Osteoblast (primary cell): ENCODE results near the gene RPUSD1. TPM values are rescaled to one million over a fixed set of nuclear protein-coding genes. Genes with fewer than 3 reads are reported as not detected.

Experiments
- DNase-seq: peaks from one replicate; pipeline ENCODE4 v3.0.0; 2011; ENCODE audit warnings: low spot score, mixed read lengths; ENCODE audit not compliant: insufficient read length; ENCODE audit errors: missing footprints
- H2AFZ ChIP-seq: 2 replicates; pipeline ENCODE4 v1.6.0; 2011; ENCODE audit warnings: mild to moderate bottlenecking, low read length
- H3K27ac ChIP-seq: 2 replicates; pipeline ENCODE4 v1.5.1; 2011; ENCODE audit warnings: mild to moderate bottlenecking, low read depth, low read length, moderate library complexity
- H3K27me3 ChIP-seq: 2 replicates; pipeline ENCODE4 v1.6.0; 2012; ENCODE audit warnings: mild to moderate bottlenecking, control low read depth, inconsistent platforms, low read length, moderate library complexity; ENCODE audit not compliant: insufficient read depth
- H3K36me3 ChIP-seq: 2 replicates; pipeline ENCODE4 v1.5.1; 2011; ENCODE audit warnings: mild to moderate bottlenecking, low read length, control low read depth, moderate library complexity; ENCODE audit not compliant: insufficient read depth
- H3K4me1 ChIP-seq: 2 replicates; pipeline ENCODE4 v1.5.1; 2011; ENCODE audit warnings: mild to moderate bottlenecking, low read length, control low read depth, moderate library complexity; ENCODE audit not compliant: insufficient read depth
- H3K4me2 ChIP-seq: 2 replicates; pipeline ENCODE4 v1.6.0; 2011; ENCODE audit warnings: mild to moderate bottlenecking, low read length; ENCODE audit not compliant: insufficient read depth
- H3K4me3 ChIP-seq: fragments of 200-600 bp; sonication (generic); 3 replicates; pipeline ENCODE4 v1.5.1; 2012; ENCODE audit warnings: mild to moderate bottlenecking, low read length, inconsistent platforms; ENCODE audit not compliant: insufficient read depth
- H3K79me2 ChIP-seq: 2 replicates; pipeline ENCODE4 v1.6.0; 2012; ENCODE audit warnings: mild to moderate bottlenecking, low read length, control low read depth, inconsistent platforms; ENCODE audit not compliant: insufficient read depth
- H3K9me3 ChIP-seq: 2 replicates; pipeline ENCODE4 v1.5.1; 2011; ENCODE audit warnings: low read depth, low read length, control low read depth
- H4K20me1 ChIP-seq: 2 replicates; pipeline ENCODE4 v1.6.0; 2012; ENCODE audit warnings: mild to moderate bottlenecking, low read length, control low read depth; ENCODE audit not compliant: insufficient read depth
- total RNA-seq: library from RNA; depleted of rRNA; stranded (reverse); fragments of >200 nt; gene quantifications from 2 replicates; pipeline ENCODE4 v1.2.3, GENCODE V29; 2012
- TF ChIP-seq, protein P1 (sequence below): IDR thresholded peaks from 2 replicates; pipeline ENCODE4 v1.5.1; 2011; ENCODE audit warnings: mild to moderate bottlenecking, low read depth, low read length, moderate library complexity; ENCODE audit errors: extremely low read depth

Gene RPUSD1
- total RNA-seq, 1 donor = 28.2 TPM

DNA sequence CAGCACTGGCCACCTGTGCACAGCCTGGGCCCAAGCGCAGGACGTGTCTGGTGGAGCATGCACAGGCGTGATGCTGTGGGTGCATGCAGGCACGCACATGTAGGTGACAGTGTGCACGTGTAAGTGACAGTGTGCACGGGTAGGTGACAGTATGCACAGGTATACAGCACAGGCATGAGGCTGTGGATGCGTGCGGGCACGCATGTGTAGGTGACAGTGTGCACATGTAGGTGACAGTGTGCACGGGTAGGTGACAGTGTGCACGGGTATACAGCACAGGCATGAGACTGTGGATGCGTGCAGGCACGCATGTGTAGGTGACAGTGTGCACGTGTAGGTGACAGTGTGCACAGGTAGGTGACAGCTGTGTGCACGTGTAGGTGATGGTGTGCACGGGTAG lies 7.9 kb downstream of the RPUSD1 start:
- no peak for DNase-seq
- Histone ChIP-seq H3K4me1 (no peaks in the 10 kb centered on the region), H3K9me3 (no peaks in the 10 kb centered on the region), H3K4me3 (no peak overlapping the region), H3K27me3 (peaks cover 6% of the 10 kb centered on the region), H4K20me1 (peaks cover 3% of the 10 kb centered on the region), H3K79me2 (no peaks in the 10 kb centered on the region), H2AFZ (no peak overlapping the region), H3K4me2 (no peak overlapping the region), H3K27ac (no peak overlapping the region), H3K36me3 (no peaks in the 10 kb centered on the region)
- TF ChIP-seq, protein P1, sequence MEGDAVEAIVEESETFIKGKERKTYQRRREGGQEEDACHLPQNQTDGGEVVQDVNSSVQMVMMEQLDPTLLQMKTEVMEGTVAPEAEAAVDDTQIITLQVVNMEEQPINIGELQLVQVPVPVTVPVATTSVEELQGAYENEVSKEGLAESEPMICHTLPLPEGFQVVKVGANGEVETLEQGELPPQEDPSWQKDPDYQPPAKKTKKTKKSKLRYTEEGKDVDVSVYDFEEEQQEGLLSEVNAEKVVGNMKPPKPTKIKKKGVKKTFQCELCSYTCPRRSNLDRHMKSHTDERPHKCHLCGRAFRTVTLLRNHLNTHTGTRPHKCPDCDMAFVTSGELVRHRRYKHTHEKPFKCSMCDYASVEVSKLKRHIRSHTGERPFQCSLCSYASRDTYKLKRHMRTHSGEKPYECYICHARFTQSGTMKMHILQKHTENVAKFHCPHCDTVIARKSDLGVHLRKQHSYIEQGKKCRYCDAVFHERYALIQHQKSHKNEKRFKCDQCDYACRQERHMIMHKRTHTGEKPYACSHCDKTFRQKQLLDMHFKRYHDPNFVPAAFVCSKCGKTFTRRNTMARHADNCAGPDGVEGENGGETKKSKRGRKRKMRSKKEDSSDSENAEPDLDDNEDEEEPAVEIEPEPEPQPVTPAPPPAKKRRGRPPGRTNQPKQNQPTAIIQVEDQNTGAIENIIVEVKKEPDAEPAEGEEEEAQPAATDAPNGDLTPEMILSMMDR = no peak

DNA sequence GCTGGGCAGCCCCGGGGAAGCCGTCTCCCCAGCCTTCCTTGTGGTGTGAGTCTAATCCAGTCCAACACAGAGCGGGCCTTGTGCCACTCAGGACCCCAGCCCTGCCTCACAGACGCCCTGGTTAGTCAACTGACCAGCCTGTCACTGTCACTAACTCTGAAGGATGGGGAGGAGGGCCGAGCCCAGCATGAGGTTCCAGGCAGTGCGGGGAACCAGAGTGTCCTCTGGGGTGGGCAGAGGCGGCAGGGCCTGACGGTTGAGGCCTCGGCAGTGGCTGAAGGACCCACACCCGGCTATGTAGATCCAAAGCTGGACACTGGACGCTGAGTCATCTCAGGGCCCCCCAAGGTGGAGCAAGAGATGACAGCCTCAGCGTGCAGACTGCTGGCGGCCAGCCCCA lies 8.6 kb downstream of the RPUSD1 start:
- Histone ChIP-seq H3K79me2 (no peaks in the 10 kb centered on the region), H3K27ac (no peak overlapping the region), H3K4me1 (no peaks in the 10 kb centered on the region), H4K20me1 (no peaks in the 10 kb centered on the region), H3K4me2 (no peak overlapping the region), H3K36me3 (no peaks in the 10 kb centered on the region), H2AFZ (no peak overlapping the region), H3K4me3 (no peak overlapping the region), H3K27me3 (peaks cover 6% of the 10 kb centered on the region), H3K9me3 (no peaks in the 10 kb centered on the region)
- TF ChIP-seq, protein P1 = no peak
- no peak for DNase-seq

DNA sequence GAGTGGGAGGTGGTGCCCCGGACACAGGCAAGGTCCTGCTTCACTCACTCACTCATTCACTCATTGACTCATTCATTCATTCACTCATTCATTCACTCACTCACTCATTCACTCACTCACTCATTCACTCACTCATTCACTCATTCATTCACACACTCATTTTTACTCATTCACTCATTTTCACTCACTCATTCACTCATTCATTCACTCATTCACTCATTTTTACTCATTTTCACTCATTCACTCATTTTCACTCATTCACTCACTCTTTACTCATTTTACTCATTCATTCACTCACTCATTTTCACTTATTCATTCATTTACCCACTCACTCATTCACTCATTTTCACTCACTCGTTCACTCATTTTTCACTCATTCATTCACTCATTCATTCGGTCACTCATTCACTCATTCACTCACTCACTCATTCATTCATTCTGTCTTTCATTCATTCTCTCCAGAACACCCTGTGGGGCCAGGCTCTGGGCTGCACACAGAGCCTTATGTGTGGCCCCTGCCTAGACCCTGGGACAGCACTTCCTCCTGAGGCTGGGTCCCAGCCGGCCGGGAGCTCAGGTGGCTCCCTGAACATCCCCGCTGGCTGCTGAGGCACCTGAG lies 9.2 kb downstream of the RPUSD1 start:
- no peaks in the 10 kb centered on the region for H3K4me1 ChIP-seq
- no peak overlapping the region for H3K27ac ChIP-seq
- H3K4me3 ChIP-seq = no peak overlapping the region
- peaks cover 6% of the 10 kb centered on the region for H3K27me3 ChIP-seq
- TF ChIP-seq, protein P1 = no peak
- no peaks in the 10 kb centered on the region for H3K9me3 ChIP-seq
- H3K79me2 ChIP-seq = no peaks in the 10 kb centered on the region
- no peak overlapping the region for H2AFZ ChIP-seq
- no peaks in the 10 kb centered on the region for H3K36me3 ChIP-seq
- no peak for DNase-seq
- H4K20me1 ChIP-seq = no peaks in the 10 kb centered on the region
- H3K4me2 ChIP-seq = no peak overlapping the region

DNA sequence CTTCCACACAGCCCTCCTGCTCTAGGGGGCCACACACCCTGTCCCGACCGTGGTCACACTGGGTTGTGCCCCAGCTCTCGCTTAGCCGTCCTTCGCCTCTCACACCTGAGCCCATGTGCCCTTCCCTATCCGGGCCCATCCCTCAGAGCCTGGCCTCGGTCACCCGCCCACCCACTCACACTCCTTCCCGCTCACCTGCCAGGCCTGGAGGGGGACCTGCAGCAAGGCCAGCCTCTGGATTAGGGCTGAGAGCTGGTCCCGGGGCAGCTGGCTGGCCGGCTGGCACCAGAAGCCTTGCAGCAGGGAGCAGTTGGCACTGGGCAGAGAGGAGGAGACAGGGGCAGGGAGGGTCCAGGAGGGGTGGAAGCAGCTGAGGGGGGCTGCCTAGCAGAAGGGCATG lies 9.7 kb downstream of the RPUSD1 start:
- no peaks in the 10 kb centered on the region for H3K36me3 ChIP-seq
- H3K9me3 ChIP-seq = no peaks in the 10 kb centered on the region
- H3K79me2 ChIP-seq = no peaks in the 10 kb centered on the region
- no peak overlapping the region for H3K4me3 ChIP-seq
- H3K27ac ChIP-seq = no peak overlapping the region
- TF ChIP-seq, protein P1 = no peak
- no peak for DNase-seq
- H3K27me3 ChIP-seq = peaks cover 6% of the 10 kb centered on the region
- H3K4me2 ChIP-seq = no peak overlapping the region
- no peaks in the 10 kb centered on the region for H4K20me1 ChIP-seq
- no peak overlapping the region for H2AFZ ChIP-seq
- H3K4me1 ChIP-seq = no peaks in the 10 kb centered on the region
